Measurements from ENCODE around the gene GAS7. TPM values are rescaled to one million over a fixed set of nuclear protein-coding genes. Genes with fewer than 3 reads are reported as not detected.

Gene GAS7
- total RNA-seq, 2 donors from 2014 or later, result 10.3 to 144 TPM

GRCh38 chr17:10041916-10042588, 156.4 kb downstream of the GAS7 start:
- TF ChIP-seq CTCF (IDR thresholded peaks at IDR 0.05) (no peak), POLR2A (IDR thresholded peaks at IDR 0.05) (no peak), POLR2AphosphoS5 (IDR thresholded peaks at IDR 0.05) (no peak)
- Histone ChIP-seq H3K27me3 (replicated peaks; ENCODE audit: insufficient read depth) (no peaks in the 10 kb centered on the region), H3K4me1 (replicated peaks) (no peaks in the 10 kb centered on the region), H3K9me3 (no peaks in the 10 kb centered on the region), H3K27ac (no peak overlapping the region), H3K4me3 (no peak overlapping the region), H3K36me3 (no peaks in the 10 kb centered on the region)
- no peak for DNase-seq (ENCODE audit: low spot score)
- WGBS, result 91% methylated on average over 17 of the region's 17 CpGs
- intact Hi-C loops (cut with DNase I), result no loop called here

- Histone ChIP-seq H3K27ac (no peak overlapping the region), H3K27me3 (replicated peaks; ENCODE audit: insufficient read depth) (no peaks in the 10 kb centered on the region), H3K4me3 (no peak overlapping the region), H3K36me3 (no peaks in the 10 kb centered on the region), H3K9me3 (no peaks in the 10 kb centered on the region), H3K4me1 (replicated peaks) (no peaks in the 10 kb centered on the region)
- no peak for DNase-seq (ENCODE audit: low spot score)
- TF ChIP-seq POLR2AphosphoS5 (IDR thresholded peaks at IDR 0.05), result no peak
- TF ChIP-seq POLR2A (IDR thresholded peaks at IDR 0.05), result no peak
- no peak for TF ChIP-seq CTCF (IDR thresholded peaks at IDR 0.05)
- intact Hi-C loops (cut with DNase I), result no loop called here
- 67% methylated on average over 4 of the region's 4 CpGs for WGBS
These were observed 157.2 kb downstream of the GAS7 start for GRCh38 chr17:10041287-10041612.

- intact Hi-C loops (cut with DNase I), result no loop called here
- Histone ChIP-seq H3K27me3 (replicated peaks; ENCODE audit: insufficient read depth) (no peaks in the 10 kb centered on the region), H3K4me1 (replicated peaks) (no peaks in the 10 kb centered on the region), H3K9me3 (no peaks in the 10 kb centered on the region), H3K36me3 (no peaks in the 10 kb centered on the region), H3K27ac (no peak overlapping the region), H3K4me3 (no peak overlapping the region)
- DNase-seq (ENCODE audit: low spot score), result no peak
- no peak for TF ChIP-seq CTCF (IDR thresholded peaks at IDR 0.05)
- no peak for TF ChIP-seq POLR2AphosphoS5 (IDR thresholded peaks at IDR 0.05)
- no peak for TF ChIP-seq POLR2A (IDR thresholded peaks at IDR 0.05)
- WGBS, result 70% methylated on average over 11 of the region's 11 CpGs
These were observed 161.8 kb downstream of the GAS7 start for GRCh38 chr17:10036511-10037061.

GRCh38 chr17:10035885-10036284, 162.5 kb downstream of the GAS7 start:
- no peaks in the 10 kb centered on the region for H3K4me1 ChIP-seq (replicated peaks)
- intact Hi-C loops (cut with DNase I), result no loop called here
- 73% methylated on average over 4 of the region's 4 CpGs for WGBS
- TF ChIP-seq POLR2AphosphoS5 (IDR thresholded peaks at IDR 0.05) (no peak), CTCF (IDR thresholded peaks at IDR 0.05) (no peak), POLR2A (IDR thresholded peaks at IDR 0.05) (no peak)
- no peaks in the 10 kb centered on the region for H3K27me3 ChIP-seq (replicated peaks; ENCODE audit: insufficient read depth)
- H3K9me3 ChIP-seq, result no peaks in the 10 kb centered on the region
- H3K36me3 ChIP-seq, result no peaks in the 10 kb centered on the region
- H3K4me3 ChIP-seq, result no peak overlapping the region
- DNase-seq (ENCODE audit: low spot score), result no peak
- no peak overlapping the region for H3K27ac ChIP-seq

All from prostate gland (tissue), 2 donors.